HFF-Myc (cell line): ENCODE data around the gene RNF223.

Experiments used
- DNase-seq: peaks from one replicate; pipeline ENCODE4 v3.0.0-alpha.2; 2011; ENCODE audit warnings: low read depth; ENCODE audit errors: extremely low read depth
- H3K4me3 ChIP-seq: replicated peaks from 2 replicates; pipeline ENCODE4 v1.5.1; 2011; ENCODE audit warnings: low read depth, mild to moderate bottlenecking, control low read depth, low read length
- CTCF ChIP-seq: IDR thresholded peaks from 2 replicates; pipeline ENCODE4 v1.5.1; 2012; ENCODE audit warnings: mild to moderate bottlenecking, low read depth, low read length, control low read depth; ENCODE audit errors: missing control alignments

Gene RNF223

DNA sequence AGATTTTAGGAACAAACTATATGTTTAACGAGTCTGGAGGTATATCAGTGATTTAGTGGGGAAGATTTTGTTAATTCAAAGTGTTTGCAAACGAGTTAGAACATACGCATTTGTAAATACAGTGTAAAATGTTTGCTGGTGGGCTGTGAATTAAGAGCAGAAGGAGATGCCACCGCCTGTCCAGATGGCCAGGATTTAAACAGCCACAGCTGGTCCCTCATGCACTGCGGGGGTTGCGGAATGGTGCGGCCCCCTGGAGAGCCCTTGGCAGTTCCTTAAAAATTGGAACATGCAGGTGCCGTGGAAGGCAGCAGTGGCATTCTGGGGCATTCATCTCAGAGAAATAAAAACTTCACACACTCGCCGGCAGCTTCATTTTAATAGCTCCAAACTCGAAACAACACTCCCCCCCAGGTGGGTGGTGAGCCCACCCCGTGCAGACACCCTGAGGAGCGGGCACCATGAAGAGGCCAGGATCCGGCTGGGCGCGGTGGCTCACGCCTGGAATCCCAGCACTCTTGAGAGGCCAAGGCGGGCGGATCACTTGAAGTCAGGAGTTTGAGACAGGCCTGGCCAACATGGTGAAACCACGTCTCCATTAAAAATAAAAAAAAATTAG lies 45.3 kb upstream of the RNF223 start:
- DNase-seq: no peak
- H3K4me3 ChIP-seq: no peak overlapping the region
- no peak for TF ChIP-seq CTCF

DNA sequence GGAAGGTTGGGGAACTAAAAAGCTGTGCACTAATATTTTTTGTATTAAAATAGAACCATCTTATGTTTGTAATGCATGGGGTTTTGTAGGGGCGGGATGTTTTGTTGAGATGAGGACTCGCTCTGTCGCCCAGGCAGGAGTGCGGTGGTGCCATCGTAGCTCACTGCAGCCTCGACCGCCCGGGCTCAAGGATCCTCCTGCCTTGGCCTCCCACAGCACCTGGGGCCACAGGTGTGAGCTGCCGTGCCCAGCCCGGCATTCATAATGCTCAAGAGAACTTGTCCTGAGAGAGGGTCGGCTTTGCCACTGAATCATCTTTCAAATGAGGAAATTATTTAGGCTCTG lies 44.7 kb upstream of the RNF223 start:
- DNase-seq: no peak
- no peak for TF ChIP-seq CTCF
- H3K4me3 ChIP-seq: no peak overlapping the region

GRCh38 chr1:1118011-1118875 lies 44.1 kb upstream of the RNF223 start:
- no peak for TF ChIP-seq CTCF
- no peak overlapping the region for H3K4me3 ChIP-seq
- no peak for DNase-seq

DNA sequence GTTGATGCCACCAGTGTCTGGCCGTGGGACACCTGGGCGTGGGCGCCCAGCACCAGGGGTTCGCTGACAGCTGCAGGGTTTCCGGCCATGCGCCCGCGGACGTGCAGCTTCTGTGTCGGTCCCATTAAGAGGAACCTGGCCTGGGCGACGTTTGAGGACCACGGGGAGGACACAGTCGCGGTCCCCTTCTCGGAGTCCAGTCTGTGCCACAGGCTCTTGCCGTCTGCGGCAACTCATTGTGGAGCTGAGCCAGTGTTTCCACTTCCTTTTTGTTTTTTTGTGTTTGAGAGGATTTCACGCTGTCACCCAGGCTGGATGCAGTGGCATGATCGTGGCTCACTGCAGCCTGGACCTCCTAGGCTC lies 43.3 kb upstream of the RNF223 start:
- no peak for DNase-seq
- no peak for TF ChIP-seq CTCF

DNA sequence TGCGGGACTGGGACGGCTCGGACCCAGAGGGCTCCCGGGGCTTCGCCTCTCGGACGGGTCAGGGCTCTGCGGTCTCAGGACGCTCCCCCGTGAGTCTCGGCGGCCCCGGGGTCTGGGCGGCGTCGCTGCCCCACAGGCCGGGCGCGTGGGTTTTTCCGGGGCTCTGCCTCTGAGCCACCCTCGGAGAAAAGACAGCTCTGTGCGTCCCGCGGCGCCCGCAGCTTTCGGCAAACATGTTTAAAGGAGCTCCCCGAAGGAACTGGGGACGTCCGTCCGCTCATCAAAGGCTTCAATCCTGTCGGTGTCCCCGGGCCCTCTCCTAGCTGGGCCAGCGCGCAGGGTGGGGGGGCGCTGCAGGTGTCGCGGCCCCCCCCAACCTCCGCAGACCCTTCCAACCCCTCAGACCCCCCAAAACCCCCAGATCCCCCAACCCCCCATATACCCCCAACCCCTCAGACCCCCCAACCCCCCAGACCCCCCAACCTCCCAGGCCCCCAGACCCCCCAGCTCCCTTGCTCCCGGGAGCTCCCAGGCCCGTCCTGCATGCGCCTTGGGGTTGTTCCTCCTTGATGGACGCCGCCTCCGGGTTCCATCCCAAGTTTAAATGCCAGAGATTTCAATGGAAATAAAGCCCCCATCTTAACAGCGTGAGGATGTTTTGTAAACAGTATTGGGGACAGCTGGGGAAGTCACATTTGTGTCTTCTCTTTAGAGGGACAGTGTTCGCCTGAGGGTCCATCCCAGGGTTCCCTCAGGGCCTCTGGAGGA lies 42.8 kb upstream of the RNF223 start:
- H3K4me3 ChIP-seq: peak overlapping the region; percentile 63

More for the DNA sequence above, 43.3 kb upstream of the RNF223 start:
- H3K4me3 ChIP-seq: no peak overlapping the region

More for the DNA sequence above, 42.8 kb upstream of the RNF223 start:
- DNase-seq: no peak
- TF ChIP-seq CTCF: no peak
